GM23338 (cell line): Measurements from ENCODE around the gene TMEM222. TPM values are rescaled to one million over a fixed set of nuclear protein-coding genes. Genes with fewer than 3 reads are reported as not detected.

ENCODE experiments used
- ATAC-seq: fragments of 200-7000 bp; cut with Tn5 transposase; 3 replicates; pipeline ENCODE4 v1.9.1; 2020
- DNase-seq: peaks from one replicate; pipeline ENCODE4 v3.0.0-alpha.2; 2015; ENCODE audit warnings: low spot score
- H2AFZ ChIP-seq: fragments of 200-600 bp; sonication (generic); 2 replicates; pipeline ENCODE4 v1.8.0; 2016; ENCODE audit warnings: antibody characterized with exemption, mild to moderate bottlenecking, moderate library complexity
- H3F3A ChIP-seq: fragments of 200-600 bp; sonication (generic); replicated peaks from 2 replicates; pipeline ENCODE4 v1.8.0; 2017; ENCODE audit warnings: antibody characterized with exemption, mixed run types, low read depth
- H3K27ac ChIP-seq: fragments of 200-600 bp; sonication (generic); 2 replicates; pipeline ENCODE4 v1.6.1; 2016; ENCODE audit warnings: low read depth
- H3K27me3 ChIP-seq: fragments of 200-600 bp; sonication (generic); 2 replicates; pipeline ENCODE4 v1.8.0; 2016; ENCODE audit warnings: mild to moderate bottlenecking, mixed run types, moderate library complexity; ENCODE audit not compliant: insufficient read depth
- H3K36me3 ChIP-seq: fragments of 200-600 bp; sonication (generic); 2 replicates; pipeline ENCODE4 v1.8.0; 2016; ENCODE audit warnings: mild to moderate bottlenecking; ENCODE audit not compliant: insufficient read depth
- H3K4me1 ChIP-seq: fragments of 200-600 bp; sonication (generic); 2 replicates; pipeline ENCODE4 v1.8.0; 2016; ENCODE audit warnings: mild to moderate bottlenecking, moderate library complexity; ENCODE audit not compliant: insufficient read depth
- H3K4me2 ChIP-seq: fragments of 200-600 bp; sonication (generic); 2 replicates; pipeline ENCODE4 v1.7.1; 2017; ENCODE audit warnings: mixed run types
- H3K4me3 ChIP-seq: fragments of 200-600 bp; sonication (generic); 2 replicates; pipeline ENCODE4 v1.6.1; 2016; ENCODE audit warnings: mixed run types
- H3K79me2 ChIP-seq: fragments of 200-600 bp; sonication (generic); replicated peaks from 2 replicates; pipeline ENCODE4 v1.8.0; 2017; ENCODE audit warnings: mild to moderate bottlenecking; ENCODE audit not compliant: insufficient read depth
- H3K9me2 ChIP-seq: fragments of 200-600 bp; sonication (generic); 2 replicates; pipeline ENCODE4 v1.8.0; 2017; ENCODE audit not compliant: insufficient read depth
- H4K20me1 ChIP-seq: fragments of 200-600 bp; sonication (generic); replicated peaks from 2 replicates; pipeline ENCODE4 v1.8.0; 2017; ENCODE audit warnings: mild to moderate bottlenecking; ENCODE audit not compliant: insufficient read depth
- H3K27ac Mint-ChIP-seq: 2 replicates; pipeline ENCODE4 v1.8.0; 2020; ENCODE audit warnings: inconsistent platforms, mild to moderate bottlenecking, moderate library complexity, mixed read lengths
- H3K27me3 Mint-ChIP-seq: 3 replicates; pipeline ENCODE4 v1.8.0; 2022; ENCODE audit warnings: low read depth, mild to moderate bottlenecking, moderate library complexity, mixed read lengths, inconsistent platforms; ENCODE audit not compliant: insufficient read depth, poor library complexity
- H3K36me3 Mint-ChIP-seq: 3 replicates; pipeline ENCODE4 v1.8.0; 2021; ENCODE audit warnings: low read depth, mild to moderate bottlenecking, inconsistent platforms, moderate library complexity, mixed read lengths
- H3K4me1 Mint-ChIP-seq: 3 replicates; pipeline ENCODE4 v1.8.0; 2020; ENCODE audit warnings: mild to moderate bottlenecking, inconsistent platforms, mixed read lengths
- H3K4me3 Mint-ChIP-seq: 3 replicates; pipeline ENCODE4 v1.8.0; 2021; ENCODE audit warnings: moderate library complexity, mild to moderate bottlenecking, inconsistent platforms, mixed read lengths
- H3K9me3 Mint-ChIP-seq: 3 replicates; pipeline ENCODE4 v1.8.0; 2020; ENCODE audit warnings: moderate library complexity, mild to moderate bottlenecking, inconsistent platforms, mixed read lengths
- EZH2 ChIP-seq: fragments of 200-600 bp; sonication (generic); IDR thresholded peaks from one replicate; pipeline ENCODE4 v1.8.0; 2017; ENCODE audit warnings: antibody characterized with exemption, mild to moderate bottlenecking, low read depth; ENCODE audit not compliant: unreplicated experiment
- NANOG ChIP-seq: IDR thresholded peaks from 2 replicates; pipeline ENCODE4 v1.6.1; 2016; ENCODE audit warnings: antibody characterized with exemption, borderline replicate concordance
- POLR2AphosphoS5 ChIP-seq: IDR thresholded peaks from 2 replicates; pipeline ENCODE4 v1.6.1; 2016; ENCODE audit warnings: antibody characterized with exemption, low read depth
- STAT1 ChIP-seq: IDR thresholded peaks from one replicate; pipeline ENCODE4 v1.6.1; 2016; ENCODE audit warnings: antibody characterized with exemption; ENCODE audit not compliant: unreplicated experiment
- ZNF114 ChIP-seq: fragments of 250-450 bp; sonication (Bioruptor Pico); IDR thresholded peaks from 2 replicates; pipeline ENCODE4 v1.5.0; 2020; ENCODE audit warnings: mild to moderate bottlenecking, moderate library complexity
- ZNF331 ChIP-seq: fragments of 250-450 bp; sonication (Bioruptor Pico); IDR thresholded peaks from 2 replicates; pipeline ENCODE4 v1.5.0; 2020; ENCODE audit warnings: low read depth, mild to moderate bottlenecking, moderate library complexity
- polyA plus RNA-seq: library from polyadenylated mRNA; unstranded; fragments of >200 nt; fragmentation: Nextera tagmentation; extraction: Ambion mirVana; gene quantifications from 2 replicates; pipeline ENCODE4 v1.2.1, GENCODE V29; 2016
- total RNA-seq: library from RNA; depleted of rRNA; stranded (reverse); fragments of >200 nt; shearing (Covaris generic); gene quantifications from 2 replicates; pipeline ENCODE4 v1.2.3, GENCODE V29; 2014
- TF ChIP-seq, protein P1 (sequence below): IDR thresholded peaks from 2 replicates; pipeline ENCODE4 v1.6.1; 2016; ENCODE audit warnings: antibody characterized with exemption
- TF ChIP-seq, protein P2 (sequence below): IDR thresholded peaks from one replicate; pipeline ENCODE4 v1.6.1; 2018; ENCODE audit warnings: antibody characterized with exemption; ENCODE audit not compliant: unreplicated experiment
- TF ChIP-seq, protein P3 (sequence below), 2 experiments: fragments of 200-600 bp in 1 of 2; sonication (generic) in 1 of 2; conservative IDR thresholded peaks; 2 replicates each; pipeline versions ENCODE4 v1.5.1 to v1.6.1; 2016 to 2017; ENCODE audit warnings: antibody characterized with exemption in 2 of 2, low read depth in 2 of 2, mild to moderate bottlenecking in 2 of 2, moderate library complexity in 1 of 2

TMEM222 gene
- total and polyA plus RNA-seq, 2 experiments from 2014 or later, result 17.8 to 22.6 TPM

DNA sequence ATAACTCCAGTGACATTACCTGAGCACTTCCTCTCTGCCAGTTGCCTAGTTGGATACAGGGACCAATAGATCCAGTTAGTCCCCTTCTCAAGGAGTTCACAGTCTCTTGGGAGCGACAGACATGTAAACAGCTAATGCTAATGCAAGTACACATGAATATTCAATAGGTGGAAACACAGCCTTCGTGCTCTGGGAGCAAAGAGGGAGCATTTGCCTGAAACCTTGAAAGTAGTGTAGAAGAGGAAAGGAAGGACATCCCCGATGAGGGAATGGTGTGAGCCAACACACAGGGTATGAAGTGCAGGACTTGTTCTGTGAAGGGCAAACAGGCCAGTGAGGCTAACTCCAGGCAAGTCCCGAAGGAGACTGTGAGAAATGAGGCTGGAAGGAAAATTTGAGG, 3.8 kb upstream of the TMEM222 start (continued):
- TF ChIP-seq, protein P1, sequence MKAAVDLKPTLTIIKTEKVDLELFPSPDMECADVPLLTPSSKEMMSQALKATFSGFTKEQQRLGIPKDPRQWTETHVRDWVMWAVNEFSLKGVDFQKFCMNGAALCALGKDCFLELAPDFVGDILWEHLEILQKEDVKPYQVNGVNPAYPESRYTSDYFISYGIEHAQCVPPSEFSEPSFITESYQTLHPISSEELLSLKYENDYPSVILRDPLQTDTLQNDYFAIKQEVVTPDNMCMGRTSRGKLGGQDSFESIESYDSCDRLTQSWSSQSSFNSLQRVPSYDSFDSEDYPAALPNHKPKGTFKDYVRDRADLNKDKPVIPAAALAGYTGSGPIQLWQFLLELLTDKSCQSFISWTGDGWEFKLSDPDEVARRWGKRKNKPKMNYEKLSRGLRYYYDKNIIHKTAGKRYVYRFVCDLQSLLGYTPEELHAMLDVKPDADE, result no peak
- TF ChIP-seq, protein P2, sequence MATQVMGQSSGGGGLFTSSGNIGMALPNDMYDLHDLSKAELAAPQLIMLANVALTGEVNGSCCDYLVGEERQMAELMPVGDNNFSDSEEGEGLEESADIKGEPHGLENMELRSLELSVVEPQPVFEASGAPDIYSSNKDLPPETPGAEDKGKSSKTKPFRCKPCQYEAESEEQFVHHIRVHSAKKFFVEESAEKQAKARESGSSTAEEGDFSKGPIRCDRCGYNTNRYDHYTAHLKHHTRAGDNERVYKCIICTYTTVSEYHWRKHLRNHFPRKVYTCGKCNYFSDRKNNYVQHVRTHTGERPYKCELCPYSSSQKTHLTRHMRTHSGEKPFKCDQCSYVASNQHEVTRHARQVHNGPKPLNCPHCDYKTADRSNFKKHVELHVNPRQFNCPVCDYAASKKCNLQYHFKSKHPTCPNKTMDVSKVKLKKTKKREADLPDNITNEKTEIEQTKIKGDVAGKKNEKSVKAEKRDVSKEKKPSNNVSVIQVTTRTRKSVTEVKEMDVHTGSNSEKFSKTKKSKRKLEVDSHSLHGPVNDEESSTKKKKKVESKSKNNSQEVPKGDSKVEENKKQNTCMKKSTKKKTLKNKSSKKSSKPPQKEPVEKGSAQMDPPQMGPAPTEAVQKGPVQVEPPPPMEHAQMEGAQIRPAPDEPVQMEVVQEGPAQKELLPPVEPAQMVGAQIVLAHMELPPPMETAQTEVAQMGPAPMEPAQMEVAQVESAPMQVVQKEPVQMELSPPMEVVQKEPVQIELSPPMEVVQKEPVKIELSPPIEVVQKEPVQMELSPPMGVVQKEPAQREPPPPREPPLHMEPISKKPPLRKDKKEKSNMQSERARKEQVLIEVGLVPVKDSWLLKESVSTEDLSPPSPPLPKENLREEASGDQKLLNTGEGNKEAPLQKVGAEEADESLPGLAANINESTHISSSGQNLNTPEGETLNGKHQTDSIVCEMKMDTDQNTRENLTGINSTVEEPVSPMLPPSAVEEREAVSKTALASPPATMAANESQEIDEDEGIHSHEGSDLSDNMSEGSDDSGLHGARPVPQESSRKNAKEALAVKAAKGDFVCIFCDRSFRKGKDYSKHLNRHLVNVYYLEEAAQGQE, result no peak
- TF ChIP-seq ZNF114 (no peak), NANOG (no peak), ZNF331 (CRISPR knock-in tag) (no peak)

GRCh38 chr1:27318596-27318995, 3.4 kb upstream of the TMEM222 start:
- no peak for DNase-seq
- Mint-ChIP-seq H3K27ac (no peak overlapping the region), H3K4me1 (peaks cover 7% of the 10 kb centered on the region; the same call in 2 of the 3 replicates), H3K27me3 (peaks cover 13% of the 10 kb centered on the region), H3K4me3 (no peak overlapping the region), H3K9me3 (no peaks in the 10 kb centered on the region), H3K36me3 (peaks cover 2% of the 10 kb centered on the region; the same call in 1 of the 3 replicates)
- Histone ChIP-seq H3K4me3 (no peak overlapping the region), H3K79me2 (peaks cover 13% of the 10 kb centered on the region), H3F3A (peaks cover 13% of the 10 kb centered on the region; the same call in 1 of the 2 replicates), H3K4me2 (no peak overlapping the region), H3K9me2 (no peaks in the 10 kb centered on the region), H3K27ac (no peak overlapping the region), H3K4me1 (peaks cover 9% of the 10 kb centered on the region; the same call in 1 of the 2 replicates), H3K27me3 (no peaks in the 10 kb centered on the region), H4K20me1 (no peaks in the 10 kb centered on the region), H3K36me3 (no peaks in the 10 kb centered on the region), H2AFZ (peak overlapping the region; percentile 84; the same call in 1 of the 2 replicates)
- TF ChIP-seq POLR2AphosphoS5 (no peak), STAT1 (no peak), EZH2 (no peak), ZNF331 (CRISPR knock-in tag) (no peak)
- TF ChIP-seq, protein P3, sequence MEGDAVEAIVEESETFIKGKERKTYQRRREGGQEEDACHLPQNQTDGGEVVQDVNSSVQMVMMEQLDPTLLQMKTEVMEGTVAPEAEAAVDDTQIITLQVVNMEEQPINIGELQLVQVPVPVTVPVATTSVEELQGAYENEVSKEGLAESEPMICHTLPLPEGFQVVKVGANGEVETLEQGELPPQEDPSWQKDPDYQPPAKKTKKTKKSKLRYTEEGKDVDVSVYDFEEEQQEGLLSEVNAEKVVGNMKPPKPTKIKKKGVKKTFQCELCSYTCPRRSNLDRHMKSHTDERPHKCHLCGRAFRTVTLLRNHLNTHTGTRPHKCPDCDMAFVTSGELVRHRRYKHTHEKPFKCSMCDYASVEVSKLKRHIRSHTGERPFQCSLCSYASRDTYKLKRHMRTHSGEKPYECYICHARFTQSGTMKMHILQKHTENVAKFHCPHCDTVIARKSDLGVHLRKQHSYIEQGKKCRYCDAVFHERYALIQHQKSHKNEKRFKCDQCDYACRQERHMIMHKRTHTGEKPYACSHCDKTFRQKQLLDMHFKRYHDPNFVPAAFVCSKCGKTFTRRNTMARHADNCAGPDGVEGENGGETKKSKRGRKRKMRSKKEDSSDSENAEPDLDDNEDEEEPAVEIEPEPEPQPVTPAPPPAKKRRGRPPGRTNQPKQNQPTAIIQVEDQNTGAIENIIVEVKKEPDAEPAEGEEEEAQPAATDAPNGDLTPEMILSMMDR (conservative IDR thresholded peaks at IDR 0.05; ENCODE audit: low read depth in 2 of 2), result no peak
- ATAC-seq, result no peak
